Measurements from ENCODE around the gene UCMA.
"Not testable (repeated sequence)": the region's sequence is repeated elsewhere in the genome, so short reads cannot be mapped to it uniquely, and the experiment has no call there.

The UCMA gene, protein sequence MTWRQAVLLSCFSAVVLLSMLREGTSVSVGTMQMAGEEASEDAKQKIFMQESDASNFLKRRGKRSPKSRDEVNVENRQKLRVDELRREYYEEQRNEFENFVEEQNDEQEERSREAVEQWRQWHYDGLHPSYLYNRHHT

DNA sequence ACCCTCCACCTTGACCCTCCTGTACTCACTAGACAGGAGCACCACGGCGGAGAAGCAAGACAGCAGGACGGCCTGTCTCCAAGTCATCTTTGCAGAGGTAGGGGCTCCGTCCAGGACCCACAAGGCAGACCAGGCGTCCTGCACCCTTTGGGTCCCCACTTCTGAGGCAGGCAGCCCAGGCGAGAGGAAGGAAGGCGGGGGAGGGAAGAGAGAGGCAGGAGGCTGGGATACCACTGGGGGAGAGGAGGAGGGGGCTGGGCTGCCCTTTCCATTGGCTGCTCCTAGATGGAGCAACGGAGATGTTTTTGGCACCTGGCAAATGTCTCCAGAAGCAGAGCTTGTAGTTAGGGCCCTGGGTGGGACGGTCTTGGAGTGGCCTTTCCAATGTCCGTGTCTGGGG lies at the start of gene UCMA:
UCMA (minus strand) TSS at position 203 of the 400 bp plus-strand sequence; CDS start at position 87, 116 bp downstream.
- Histone ChIP-seq H3K4me1 (ENCODE audit: control insufficient read depth, insufficient read depth, low read length) (peaks cover 13% of the 10 kb centered on the region), H3K27me3 (ENCODE audit: control insufficient read depth, insufficient read depth, low read length) (no peaks in the 10 kb centered on the region), H3K36me3 (ENCODE audit: control insufficient read depth, insufficient read depth, low read length) (no peaks in the 10 kb centered on the region), H3K27ac (ENCODE audit: low read depth, low read length) (no peak within 1 kb of the TSS), H3K4me3 (ENCODE audit: low read depth, low read length) (no peak within 1 kb of the TSS; the same call in 1 of the 2 replicates), H3K9ac (ENCODE audit: low read length) (no peak within 1 kb of the TSS), H3K9me3 (ENCODE audit: control insufficient read depth, insufficient read depth, low read depth, low read length) (no peaks in the 10 kb centered on the region)

DNA sequence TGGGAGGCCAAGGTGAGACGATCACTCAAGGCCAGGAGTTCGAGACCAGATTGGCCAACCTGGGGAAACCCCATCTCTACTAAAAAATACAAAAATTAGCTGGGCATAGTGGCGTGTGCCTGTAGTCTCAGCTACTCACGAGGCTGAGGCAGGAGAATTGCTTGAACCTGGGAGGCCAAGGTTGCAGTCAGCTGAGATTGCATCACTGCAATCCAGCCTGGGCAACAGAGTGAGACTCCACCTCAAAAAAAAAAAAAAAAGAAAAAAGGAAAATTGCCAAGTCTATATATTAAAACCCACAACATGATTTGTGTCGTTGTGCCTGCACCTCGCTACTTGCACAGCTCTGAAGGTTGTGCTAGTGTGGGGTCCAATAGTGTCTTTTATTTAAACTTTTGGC lies 48.2 kb upstream of the UCMA start:
- not testable (repeated sequence) for H3K9me3 ChIP-seq (ENCODE audit: control insufficient read depth, insufficient read depth, low read depth, low read length); H3K4me3 ChIP-seq (ENCODE audit: low read depth, low read length); H3K27me3 ChIP-seq (ENCODE audit: control insufficient read depth, insufficient read depth, low read length); H3K27ac ChIP-seq (ENCODE audit: low read depth, low read length); H3K36me3 ChIP-seq (ENCODE audit: control insufficient read depth, insufficient read depth, low read length); H3K9ac ChIP-seq (ENCODE audit: low read length); H3K4me1 ChIP-seq (ENCODE audit: control insufficient read depth, insufficient read depth, low read length)

DNA sequence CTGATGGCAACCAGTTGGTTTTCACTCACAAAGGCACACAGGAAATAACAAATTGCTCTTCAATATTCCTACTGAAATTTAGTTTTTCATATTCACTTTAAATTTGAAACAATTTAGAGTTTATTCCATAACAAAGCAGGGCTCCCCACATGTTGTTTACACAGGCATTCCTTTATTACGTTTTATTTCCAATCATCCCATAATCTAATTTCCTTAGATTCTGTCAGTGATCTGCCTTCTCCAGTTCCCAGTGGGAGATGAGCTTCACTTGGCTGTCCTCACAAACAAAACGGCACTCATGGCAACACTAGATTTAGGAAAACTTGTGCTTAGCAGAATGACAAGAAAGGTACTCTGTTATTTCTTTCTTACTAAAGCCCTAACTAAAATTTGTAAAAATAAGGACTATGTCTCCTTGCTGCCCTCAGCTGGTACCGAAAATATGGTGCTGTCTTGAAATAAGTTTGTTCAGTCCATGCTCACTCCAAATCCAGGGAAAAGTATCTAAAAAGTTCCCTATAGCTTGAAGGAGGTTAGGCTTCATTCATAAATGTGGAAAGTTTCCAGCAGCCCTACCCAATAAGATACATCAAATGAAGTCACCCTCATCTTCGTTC lies 42.7 kb upstream of the UCMA start:
- H3K4me3 ChIP-seq (ENCODE audit: low read depth, low read length) = no peak overlapping the region

DNA sequence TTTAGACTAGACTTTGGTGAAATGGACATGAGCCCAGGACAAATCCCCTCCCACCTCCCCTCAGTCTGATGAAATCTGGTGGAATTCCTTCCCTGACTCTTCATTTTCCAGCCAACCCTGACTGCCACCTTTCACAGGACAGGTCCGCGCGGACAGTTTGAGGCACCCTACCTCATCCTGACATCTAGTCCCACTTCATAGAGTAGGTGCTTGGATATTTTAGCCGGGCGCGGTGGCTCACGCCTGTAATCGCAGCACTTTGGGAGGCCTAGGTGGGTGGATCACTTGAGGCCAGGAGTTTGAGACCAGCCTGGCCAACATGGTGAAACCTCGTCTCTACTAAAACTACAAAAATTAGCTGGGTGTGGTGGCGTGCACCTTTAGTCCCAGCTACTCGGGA lies 42.0 kb upstream of the UCMA start:
- H3K9ac ChIP-seq (ENCODE audit: low read length); H3K4me3 ChIP-seq (ENCODE audit: low read depth, low read length); H3K27me3 ChIP-seq (ENCODE audit: control insufficient read depth, insufficient read depth, low read length); H3K27ac ChIP-seq (ENCODE audit: low read depth, low read length); H3K36me3 ChIP-seq (ENCODE audit: control insufficient read depth, insufficient read depth, low read length); H3K9me3 ChIP-seq (ENCODE audit: control insufficient read depth, insufficient read depth, low read depth, low read length): not testable (repeated sequence)
- peaks cover 12% of the 10 kb centered on the region for H3K4me1 ChIP-seq (ENCODE audit: control insufficient read depth, insufficient read depth, low read length)

More for the DNA sequence above, 42.7 kb upstream of the UCMA start:
- Histone ChIP-seq H3K36me3 (ENCODE audit: control insufficient read depth, insufficient read depth, low read length) (no peaks in the 10 kb centered on the region; the same call in 1 of the 2 replicates), H3K9ac (ENCODE audit: low read length) (no peak overlapping the region), H3K27ac (ENCODE audit: low read depth, low read length) (no peak overlapping the region), H3K9me3 (ENCODE audit: control insufficient read depth, insufficient read depth, low read depth, low read length) (no peaks in the 10 kb centered on the region), H3K27me3 (ENCODE audit: control insufficient read depth, insufficient read depth, low read length) (no peaks in the 10 kb centered on the region), H3K4me1 (ENCODE audit: control insufficient read depth, insufficient read depth, low read length) (peaks cover 5% of the 10 kb centered on the region)

DNA sequence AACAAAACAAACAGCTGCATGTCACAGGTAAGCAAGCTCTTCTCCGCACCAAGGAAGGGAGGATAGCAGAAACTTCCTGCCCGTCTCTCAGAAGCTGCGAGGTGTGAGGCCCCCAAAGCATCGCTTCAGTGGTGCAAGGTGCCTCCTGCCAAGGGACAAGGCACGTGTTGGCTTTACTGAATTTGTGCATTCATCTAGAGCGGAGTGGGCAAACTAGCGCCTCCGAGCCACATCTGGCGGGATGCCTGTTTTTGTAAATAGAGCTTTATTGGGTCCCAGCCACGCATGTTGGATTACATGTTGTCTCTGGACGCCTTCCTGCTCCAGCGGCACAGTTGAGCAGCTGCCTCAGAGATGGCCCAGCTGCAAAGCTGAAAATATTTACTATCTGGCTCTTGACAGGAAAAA lies 38.0 kb upstream of the UCMA start:
- no peak overlapping the region for H3K4me3 ChIP-seq (ENCODE audit: low read depth, low read length)
- H3K4me1 ChIP-seq (ENCODE audit: control insufficient read depth, insufficient read depth, low read length) = peaks cover 15% of the 10 kb centered on the region
- H3K27ac ChIP-seq (ENCODE audit: low read depth, low read length) = no peak overlapping the region
- no peaks in the 10 kb centered on the region for H3K27me3 ChIP-seq (ENCODE audit: control insufficient read depth, insufficient read depth, low read length)
- peak overlapping the region; percentile 9 for H3K9ac ChIP-seq (ENCODE audit: low read length)
- no peaks in the 10 kb centered on the region for H3K36me3 ChIP-seq (ENCODE audit: control insufficient read depth, insufficient read depth, low read length)
- no peaks in the 10 kb centered on the region for H3K9me3 ChIP-seq (ENCODE audit: control insufficient read depth, insufficient read depth, low read depth, low read length)

DNA sequence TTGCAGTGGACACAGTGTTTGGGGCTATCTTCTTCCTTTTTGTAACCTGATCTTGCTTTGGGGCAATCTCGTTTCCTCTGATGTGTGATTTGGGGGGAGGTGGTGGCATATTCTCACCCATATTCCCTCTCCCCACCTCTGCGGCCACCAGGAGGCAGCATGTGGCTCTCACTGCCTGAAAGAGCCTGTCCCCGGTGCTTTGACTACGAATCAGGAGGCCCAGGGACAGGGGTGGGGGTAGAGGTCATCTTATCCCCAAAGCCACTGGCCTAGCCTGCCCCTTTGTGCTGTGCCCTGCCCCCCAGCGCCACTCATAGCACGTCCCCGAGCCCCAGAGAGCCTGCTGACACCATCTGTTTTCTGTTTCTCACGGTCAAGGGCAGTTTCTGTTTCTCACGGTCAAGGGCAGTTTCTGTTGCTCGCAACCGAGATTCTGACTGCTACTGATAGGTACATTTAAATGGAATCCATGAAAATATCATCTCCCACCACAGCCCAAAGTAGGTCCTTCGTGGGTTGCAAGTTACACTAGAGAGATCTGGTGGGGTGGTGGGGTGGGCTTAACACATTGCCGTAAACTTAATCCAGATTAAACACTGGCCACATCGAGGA lies 37.5 kb upstream of the UCMA start:
- H3K9ac ChIP-seq (ENCODE audit: low read length) = peak overlapping the region; percentile 9

DNA sequence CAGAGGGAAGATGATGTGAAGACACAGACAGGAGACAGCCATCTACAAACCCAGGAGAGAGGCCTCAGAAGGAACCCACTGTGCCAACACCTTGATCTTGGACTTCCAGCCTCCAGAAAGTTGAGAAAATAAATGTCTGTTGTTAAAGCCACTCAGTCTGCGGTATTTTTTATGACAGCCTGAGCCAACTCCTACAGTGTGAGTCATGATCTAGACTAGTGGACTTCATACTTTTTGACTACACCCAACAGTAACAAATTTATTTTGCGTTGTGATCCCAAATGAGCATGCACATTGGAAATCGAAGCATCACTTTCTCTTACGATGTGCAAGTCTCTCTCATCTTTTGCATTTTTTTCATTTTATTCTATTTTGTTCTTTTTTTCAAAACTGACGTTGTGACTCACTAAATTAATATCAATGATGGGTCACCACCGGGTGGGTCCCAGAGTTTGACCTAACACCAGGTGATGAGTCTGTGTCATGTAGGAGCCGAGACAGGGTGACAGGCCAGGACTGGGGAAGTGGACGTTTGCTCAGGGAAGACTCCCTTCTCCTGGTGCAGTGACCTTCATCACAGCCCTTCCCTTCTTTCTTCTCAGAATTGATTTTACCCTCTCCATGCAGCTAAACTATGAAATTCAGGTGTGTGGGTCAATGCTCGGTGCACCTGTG lies 36.8 kb upstream of the UCMA start:
- Histone ChIP-seq H3K9ac (ENCODE audit: low read length) (no peak overlapping the region), H3K27me3 (ENCODE audit: control insufficient read depth, insufficient read depth, low read length) (no peaks in the 10 kb centered on the region), H3K9me3 (ENCODE audit: control insufficient read depth, insufficient read depth, low read depth, low read length) (no peaks in the 10 kb centered on the region), H3K4me1 (ENCODE audit: control insufficient read depth, insufficient read depth, low read length) (peaks cover 15% of the 10 kb centered on the region), H3K36me3 (ENCODE audit: control insufficient read depth, insufficient read depth, low read length) (no peaks in the 10 kb centered on the region), H3K4me3 (ENCODE audit: low read depth, low read length) (no peak overlapping the region), H3K27ac (ENCODE audit: low read depth, low read length) (no peak overlapping the region)

More for the DNA sequence above, 37.5 kb upstream of the UCMA start:
- H3K36me3 ChIP-seq (ENCODE audit: control insufficient read depth, insufficient read depth, low read length) = no peaks in the 10 kb centered on the region
- no peaks in the 10 kb centered on the region for H3K27me3 ChIP-seq (ENCODE audit: control insufficient read depth, insufficient read depth, low read length)
- no peak overlapping the region for H3K4me3 ChIP-seq (ENCODE audit: low read depth, low read length)
- H3K9me3 ChIP-seq (ENCODE audit: control insufficient read depth, insufficient read depth, low read depth, low read length) = no peaks in the 10 kb centered on the region
- peaks cover 15% of the 10 kb centered on the region for H3K4me1 ChIP-seq (ENCODE audit: control insufficient read depth, insufficient read depth, low read length)
- no peak overlapping the region for H3K27ac ChIP-seq (ENCODE audit: low read depth, low read length)

DNA sequence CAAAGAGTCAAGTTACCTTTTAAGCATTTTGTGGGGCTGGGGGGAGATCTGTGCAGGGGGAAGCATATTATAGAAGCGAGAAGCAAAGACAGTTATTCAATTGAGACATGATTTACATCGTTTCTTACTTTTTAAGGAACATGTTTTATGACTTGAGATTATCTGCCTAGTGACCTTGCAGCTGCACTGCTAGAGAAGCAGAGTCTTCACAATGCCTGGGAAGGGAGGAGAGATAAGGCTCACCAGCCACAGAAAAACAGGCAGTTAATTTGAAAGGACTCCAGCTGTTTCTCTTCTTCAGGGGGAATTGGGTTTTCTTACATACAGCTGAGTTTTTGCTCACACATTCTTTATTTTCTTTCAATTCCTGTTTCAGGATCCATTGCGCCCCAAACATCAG lies 34.7 kb upstream of the UCMA start:
- Histone ChIP-seq H3K9ac (ENCODE audit: low read length) (no peak overlapping the region), H3K27me3 (ENCODE audit: control insufficient read depth, insufficient read depth, low read length) (no peaks in the 10 kb centered on the region), H3K9me3 (ENCODE audit: control insufficient read depth, insufficient read depth, low read depth, low read length) (no peaks in the 10 kb centered on the region), H3K27ac (ENCODE audit: low read depth, low read length) (no peak overlapping the region), H3K36me3 (ENCODE audit: control insufficient read depth, insufficient read depth, low read length) (no peaks in the 10 kb centered on the region), H3K4me1 (ENCODE audit: control insufficient read depth, insufficient read depth, low read length) (peaks cover 15% of the 10 kb centered on the region), H3K4me3 (ENCODE audit: low read depth, low read length) (no peak overlapping the region)

DNA sequence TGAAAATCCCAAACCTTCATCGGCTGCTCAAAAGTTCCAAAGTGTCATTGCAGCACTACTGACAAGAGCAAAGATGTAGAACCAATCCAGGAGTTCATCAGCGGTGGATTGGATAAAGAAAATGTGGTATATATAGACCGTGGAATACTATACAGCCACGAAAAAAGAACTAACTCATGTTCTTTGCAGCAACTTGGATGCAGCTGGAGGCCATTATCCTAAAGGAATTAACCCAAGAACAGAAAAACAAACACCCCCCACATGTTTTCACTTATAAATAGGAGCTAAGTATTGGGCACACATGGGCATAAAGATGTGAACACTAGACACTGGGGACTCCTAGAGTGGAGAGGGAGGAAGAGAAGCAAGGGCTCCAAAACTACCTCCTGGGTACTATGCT lies 34.1 kb upstream of the UCMA start:
- H3K9me3 ChIP-seq (ENCODE audit: control insufficient read depth, insufficient read depth, low read depth, low read length) = no peaks in the 10 kb centered on the region
- H3K27ac ChIP-seq (ENCODE audit: low read depth, low read length) = no peak overlapping the region
- no peak overlapping the region for H3K4me3 ChIP-seq (ENCODE audit: low read depth, low read length)
- no peaks in the 10 kb centered on the region for H3K36me3 ChIP-seq (ENCODE audit: control insufficient read depth, insufficient read depth, low read length)
- H3K27me3 ChIP-seq (ENCODE audit: control insufficient read depth, insufficient read depth, low read length) = no peaks in the 10 kb centered on the region; the same call in 1 of the 2 replicates
- peaks cover 15% of the 10 kb centered on the region for H3K4me1 ChIP-seq (ENCODE audit: control insufficient read depth, insufficient read depth, low read length)
- H3K9ac ChIP-seq (ENCODE audit: low read length) = no peak overlapping the region

DNA sequence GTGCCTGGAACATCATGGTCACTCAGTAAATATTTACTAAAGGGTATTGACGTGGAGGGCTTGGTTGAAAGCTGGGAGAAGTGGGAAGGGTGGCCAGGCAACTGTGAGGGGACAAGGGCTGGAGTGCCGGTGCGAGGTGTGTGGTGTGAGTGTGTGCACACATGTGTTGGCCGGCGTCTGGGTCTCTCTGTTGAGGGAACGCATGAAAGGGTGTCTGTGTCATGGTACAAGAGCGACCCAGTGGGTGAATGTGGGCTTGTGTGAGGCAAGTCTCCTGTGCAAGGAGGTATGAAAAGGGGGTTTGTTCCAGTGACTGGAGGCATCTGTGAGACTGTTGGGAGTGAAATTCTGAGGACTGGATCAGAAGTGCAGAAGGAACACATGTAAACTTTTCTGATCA lies 29.4 kb upstream of the UCMA start:
- H3K4me3 ChIP-seq (ENCODE audit: low read depth, low read length) = no peak overlapping the region
- H3K9me3 ChIP-seq (ENCODE audit: control insufficient read depth, insufficient read depth, low read depth, low read length) = no peaks in the 10 kb centered on the region
- H3K36me3 ChIP-seq (ENCODE audit: control insufficient read depth, insufficient read depth, low read length) = no peaks in the 10 kb centered on the region
- no peak overlapping the region for H3K9ac ChIP-seq (ENCODE audit: low read length)
- H3K27ac ChIP-seq (ENCODE audit: low read depth, low read length) = no peak overlapping the region
- H3K27me3 ChIP-seq (ENCODE audit: control insufficient read depth, insufficient read depth, low read length) = no peaks in the 10 kb centered on the region; the same call in 1 of the 2 replicates
- H3K4me1 ChIP-seq (ENCODE audit: control insufficient read depth, insufficient read depth, low read length) = 0 out of 2 replicates have a peak, but pooled peaks cover under 1% of the 10 kb centered on the region

DNA sequence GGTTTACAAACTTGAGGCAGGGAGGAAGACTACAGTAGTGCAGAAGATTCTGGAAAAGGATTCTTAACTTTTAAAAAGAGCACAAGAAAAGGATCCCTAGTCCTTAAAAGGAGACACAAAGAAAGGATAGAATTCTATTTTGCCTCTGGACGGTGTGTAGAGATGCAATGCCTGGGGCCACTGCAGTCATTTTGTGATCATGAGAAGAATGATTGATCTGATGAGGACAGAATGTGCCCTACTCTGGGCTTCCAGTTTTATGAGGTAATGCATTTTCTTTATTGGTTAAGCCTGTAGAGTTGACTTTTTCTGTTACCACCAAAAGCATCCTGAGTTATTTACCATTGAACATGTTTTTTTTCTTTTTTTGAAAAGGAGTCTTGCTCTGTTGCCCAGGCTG lies 28.3 kb upstream of the UCMA start:
- Histone ChIP-seq H3K9me3 (ENCODE audit: control insufficient read depth, insufficient read depth, low read depth, low read length) (no peaks in the 10 kb centered on the region), H3K4me3 (ENCODE audit: low read depth, low read length) (no peak overlapping the region), H3K27ac (ENCODE audit: low read depth, low read length) (no peak overlapping the region), H3K36me3 (ENCODE audit: control insufficient read depth, insufficient read depth, low read length) (no peaks in the 10 kb centered on the region), H3K27me3 (ENCODE audit: control insufficient read depth, insufficient read depth, low read length) (no peaks in the 10 kb centered on the region; the same call in 1 of the 2 replicates), H3K9ac (ENCODE audit: low read length) (no peak overlapping the region), H3K4me1 (ENCODE audit: control insufficient read depth, insufficient read depth, low read length) (no peaks in the 10 kb centered on the region)

All from HUES6 (cell line).